T-helper 2 cell treated with Interferon-gamma antibody and Interleukin-4, amounts not matched to agents 5 μg/mL and 100 μg/mL, for 36 hours (primary cell): ENCODE measurements around the gene ADA.
"Not testable (repeated sequence)": the region's sequence is repeated elsewhere in the genome, so short reads cannot be mapped to it uniquely, and the experiment has no call there.

Experiments used
- DNase-seq: peaks from one replicate; pipeline ENCODE4 v3.0.0; 2021; ENCODE audit warnings: low spot score
- H3K27ac Mint-ChIP-seq: one replicate; pipeline ENCODE4 v1.8.0; 2021; ENCODE audit warnings: mild to moderate bottlenecking, mixed read lengths
- H3K27me3 Mint-ChIP-seq: one replicate; pipeline ENCODE4 v1.8.0; 2021; ENCODE audit warnings: low read depth, mixed read lengths
- H3K36me3 Mint-ChIP-seq: one replicate; pipeline ENCODE4 v1.8.0; 2021; ENCODE audit warnings: low read depth, mixed read lengths
- H3K4me1 Mint-ChIP-seq: one replicate; pipeline ENCODE4 v1.8.0; 2021; ENCODE audit warnings: low read depth, mixed read lengths
- H3K4me3 Mint-ChIP-seq: one replicate; pipeline ENCODE4 v1.8.0; 2022; ENCODE audit warnings: mild to moderate bottlenecking, moderate library complexity, mixed read lengths
- H3K9me3 Mint-ChIP-seq: one replicate; pipeline ENCODE4 v1.8.0; 2021; ENCODE audit warnings: mixed read lengths

ADA gene

DNA sequence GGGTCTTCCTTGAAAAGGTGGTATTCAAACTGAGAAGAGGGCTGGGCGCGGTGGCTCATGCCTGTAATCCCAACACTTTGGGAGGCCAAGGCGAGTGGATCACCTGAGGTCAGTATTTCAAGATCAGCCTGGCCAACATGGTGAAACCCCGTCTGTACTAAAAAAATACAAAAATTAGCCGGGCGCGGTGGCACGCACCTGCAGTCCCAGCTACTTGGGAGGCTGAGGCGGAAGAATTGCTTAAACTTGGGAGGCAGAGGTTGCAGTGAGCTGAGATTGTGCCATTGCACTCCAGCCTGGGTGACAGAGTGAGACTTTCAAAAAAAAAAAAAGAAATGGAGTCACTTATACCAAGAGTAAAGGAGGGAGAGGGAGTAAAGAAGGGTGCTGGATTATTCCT is 63.2 kb downstream of the ADA start:
- not testable (repeated sequence) for H3K4me3 Mint-ChIP-seq, H3K4me1 Mint-ChIP-seq

DNA sequence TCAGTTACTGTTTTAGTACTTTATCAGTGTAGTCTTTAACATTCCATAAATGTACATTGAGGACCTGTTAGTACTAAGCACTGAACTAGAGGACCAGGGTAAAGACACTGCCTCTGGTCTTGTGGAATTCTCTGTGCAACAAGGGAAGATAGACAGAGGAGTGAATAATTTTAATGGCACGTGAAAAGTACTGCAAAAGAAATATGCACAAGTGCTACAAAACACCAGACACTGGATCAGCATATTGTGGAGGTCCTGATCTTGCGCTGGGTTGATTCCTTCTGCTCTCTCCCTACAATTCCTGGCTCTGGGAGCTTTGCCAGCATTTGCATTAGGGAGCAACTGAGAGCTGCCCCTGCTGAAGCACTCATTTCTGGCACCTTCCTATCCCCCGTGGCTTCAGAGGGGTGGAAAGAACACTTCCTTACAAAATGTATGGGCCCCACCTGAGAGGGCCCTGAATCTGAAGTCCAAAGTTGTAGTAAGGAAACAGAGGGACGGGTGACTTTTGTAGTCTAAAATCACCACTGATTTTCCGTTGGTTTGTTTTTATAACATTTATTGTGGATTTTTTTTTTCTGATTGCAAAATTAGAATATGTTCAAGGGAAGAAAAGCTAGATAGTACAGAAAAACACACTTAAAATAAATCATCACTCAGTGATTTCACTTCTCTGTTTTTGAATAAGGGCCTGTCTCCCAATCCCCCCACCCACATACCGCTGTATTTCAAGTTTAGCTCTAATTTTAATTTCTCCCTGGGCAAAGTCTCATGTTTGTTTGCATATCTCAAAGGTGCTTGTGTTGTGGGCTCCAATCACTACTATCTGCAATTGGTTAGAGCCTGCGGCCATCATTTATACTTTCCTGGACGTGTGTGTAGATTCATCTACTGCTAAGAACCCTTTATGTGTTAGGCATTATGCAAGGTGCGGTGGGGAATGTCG is 64.2 kb downstream of the ADA start:
- Mint-ChIP-seq H3K27ac (no peak overlapping the region), H3K27me3 (no peaks in the 10 kb centered on the region), H3K36me3 (no peaks in the 10 kb centered on the region), H3K4me1 (peaks cover 9% of the 10 kb centered on the region), H3K9me3 (no peaks in the 10 kb centered on the region), H3K4me3 (no peak overlapping the region)
- no peak for DNase-seq

More for the DNA sequence above, 63.2 kb downstream of the ADA start:
- not testable (repeated sequence) for H3K9me3 Mint-ChIP-seq, DNase-seq, H3K36me3 Mint-ChIP-seq, H3K27me3 Mint-ChIP-seq, H3K27ac Mint-ChIP-seq

GRCh38 chr20:44586289-44586911 is 65.1 kb downstream of the ADA start:
- H3K27me3 Mint-ChIP-seq, result no peaks in the 10 kb centered on the region
- peaks cover 12% of the 10 kb centered on the region for H3K4me1 Mint-ChIP-seq
- no peak overlapping the region for H3K4me3 Mint-ChIP-seq
- H3K36me3 Mint-ChIP-seq, result no peaks in the 10 kb centered on the region
- no peak overlapping the region for H3K27ac Mint-ChIP-seq
- DNase-seq, result no peak
- H3K9me3 Mint-ChIP-seq, result no peaks in the 10 kb centered on the region

DNA sequence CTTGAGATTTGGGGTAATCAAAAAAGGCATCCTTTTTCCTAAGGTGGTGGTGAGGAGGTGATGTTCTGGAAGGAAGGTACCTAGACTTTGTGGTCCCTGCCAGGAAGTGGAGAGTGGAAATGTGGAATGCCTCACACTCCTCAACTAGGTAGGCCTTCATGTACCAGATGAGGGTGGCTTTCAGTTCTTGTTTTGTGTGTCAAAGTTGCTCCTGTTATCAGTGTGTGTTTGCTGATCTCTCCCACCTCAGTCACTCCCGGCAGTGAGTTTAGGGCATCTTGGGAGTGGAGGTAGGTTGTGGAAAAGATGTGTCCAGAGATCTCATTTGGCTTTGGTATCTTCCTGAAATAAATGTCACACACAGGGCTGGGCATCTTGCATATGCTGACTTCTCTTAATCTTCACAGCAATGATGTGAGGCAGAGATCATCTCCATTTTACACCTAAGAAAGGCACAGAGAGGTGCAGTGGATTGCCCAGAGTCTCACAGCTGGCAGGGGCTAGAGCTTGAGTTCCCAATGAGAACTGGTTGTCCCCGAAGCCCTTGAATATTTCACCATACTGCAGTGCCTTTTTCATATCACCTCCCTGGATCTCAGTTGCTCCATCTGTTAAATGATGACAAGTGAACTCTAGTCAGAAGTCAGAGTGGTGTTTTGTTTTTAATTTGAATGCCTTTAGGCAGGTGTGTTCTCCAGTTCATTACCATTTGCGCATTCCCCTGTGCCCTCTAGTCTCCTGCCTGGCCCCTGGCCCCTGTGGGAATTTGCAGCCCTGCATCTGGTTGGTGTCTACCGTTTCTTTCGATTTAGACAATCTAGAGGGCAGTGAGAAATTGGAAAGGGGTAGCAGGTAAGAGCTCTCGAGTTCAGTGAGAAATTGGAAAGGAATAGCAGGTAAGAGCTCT is 66.2 kb downstream of the ADA start:
- Mint-ChIP-seq H3K27me3 (no peaks in the 10 kb centered on the region), H3K9me3 (no peaks in the 10 kb centered on the region), H3K4me3 (no peak overlapping the region), H3K36me3 (no peaks in the 10 kb centered on the region), H3K27ac (no peak overlapping the region), H3K4me1 (peaks cover 16% of the 10 kb centered on the region)
- no peak for DNase-seq

- no peak for DNase-seq
- Mint-ChIP-seq H3K27ac (no peak overlapping the region), H3K27me3 (no peaks in the 10 kb centered on the region), H3K4me1 (peaks cover 20% of the 10 kb centered on the region), H3K36me3 (no peaks in the 10 kb centered on the region), H3K9me3 (no peaks in the 10 kb centered on the region), H3K4me3 (no peak overlapping the region)
These were observed 67.3 kb downstream of the ADA start for GRCh38 chr20:44584162-44584561.

GRCh38 chr20:44583157-44583556 is 68.3 kb downstream of the ADA start:
- Mint-ChIP-seq H3K9me3 (peaks cover 4% of the 10 kb centered on the region), H3K36me3 (no peaks in the 10 kb centered on the region), H3K4me3 (no peak overlapping the region), H3K27me3 (no peaks in the 10 kb centered on the region), H3K27ac (no peak overlapping the region), H3K4me1 (peaks cover 21% of the 10 kb centered on the region)
- DNase-seq, result no peak

GRCh38 chr20:44582311-44583025 is 69.0 kb downstream of the ADA start, which contains the start of gene PKIG:
Gene PKIG, plus strand, starts transcription at chr20:44582579. Its CDS starts 31,978 bp downstream, at chr20:44614557.
- Mint-ChIP-seq H3K9me3 (peaks cover 4% of the 10 kb centered on the region), H3K27me3 (no peaks in the 10 kb centered on the region), H3K27ac (no peak within 1 kb of the TSS), H3K36me3 (no peaks in the 10 kb centered on the region), H3K4me1 (peaks cover 21% of the 10 kb centered on the region), H3K4me3 (no peak within 1 kb of the TSS)
- DNase-seq, result no peak

DNA sequence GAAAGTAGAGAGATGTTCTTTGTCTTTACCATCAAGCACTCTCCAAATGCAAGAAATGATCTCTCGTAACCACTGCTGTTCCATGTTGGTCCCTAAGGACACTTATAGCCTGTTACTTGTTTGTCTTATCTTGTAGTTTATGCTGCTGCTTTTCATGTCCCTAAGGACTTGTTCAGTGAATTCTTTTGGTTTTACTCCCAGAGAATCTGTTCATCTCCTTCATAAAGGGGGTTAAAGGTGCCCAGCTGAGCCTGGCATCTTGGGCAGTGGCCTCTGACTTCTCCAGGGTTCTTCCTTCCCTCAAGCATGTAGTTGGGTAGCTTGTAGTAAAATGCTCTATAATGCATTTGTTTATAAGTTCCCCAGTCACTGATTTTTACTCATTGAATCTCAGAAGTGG is 70.0 kb downstream of the ADA start:
- Mint-ChIP-seq H3K9me3 (peaks cover 4% of the 10 kb centered on the region), H3K4me1 (peaks cover 27% of the 10 kb centered on the region), H3K27ac (no peak overlapping the region), H3K4me3 (no peak overlapping the region), H3K27me3 (no peaks in the 10 kb centered on the region), H3K36me3 (no peaks in the 10 kb centered on the region)
- no peak for DNase-seq

DNA sequence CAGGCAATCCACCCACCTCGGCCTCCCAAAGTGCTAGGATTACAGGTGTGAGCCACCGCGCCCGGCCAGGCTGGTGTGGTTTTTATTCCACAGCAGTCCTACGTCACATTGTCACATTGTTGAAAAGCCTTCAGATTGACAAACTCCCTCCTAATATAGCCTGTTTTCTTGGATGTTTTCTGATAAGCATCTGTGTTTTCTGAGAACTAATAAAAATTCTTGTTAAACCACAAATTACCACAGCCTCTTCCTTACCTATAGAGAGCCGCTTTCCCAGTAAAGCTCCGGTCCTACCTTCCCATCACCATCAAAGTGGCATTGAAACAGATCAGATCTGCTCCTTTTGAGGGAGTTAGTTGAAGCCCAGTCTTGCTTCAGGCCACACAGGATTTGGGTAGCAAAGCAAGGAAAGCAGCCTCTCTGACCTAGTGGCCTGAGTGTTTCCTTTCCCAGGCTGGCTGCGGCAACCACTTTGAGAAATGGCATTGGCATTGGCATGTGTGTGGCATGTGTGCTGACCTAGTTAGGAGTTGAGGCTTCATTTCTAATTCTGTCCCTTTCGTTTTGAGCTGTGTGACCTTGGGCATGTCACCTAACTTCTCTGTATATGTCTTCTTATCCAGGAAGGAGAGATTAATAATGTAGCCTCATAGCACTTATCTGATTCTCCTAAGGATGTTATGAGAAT is 70.8 kb downstream of the ADA start:
- no peak overlapping the region for H3K27ac Mint-ChIP-seq
- DNase-seq, result no peak
- no peaks in the 10 kb centered on the region for H3K27me3 Mint-ChIP-seq
- no peak overlapping the region for H3K4me3 Mint-ChIP-seq
- no peaks in the 10 kb centered on the region for H3K36me3 Mint-ChIP-seq
- H3K4me1 Mint-ChIP-seq, result peaks cover 28% of the 10 kb centered on the region
- H3K9me3 Mint-ChIP-seq, result peaks cover 4% of the 10 kb centered on the region

GRCh38 chr20:44579313-44580081 is 72.0 kb downstream of the ADA start:
- Mint-ChIP-seq H3K4me3 (no peak overlapping the region), H3K27me3 (no peaks in the 10 kb centered on the region), H3K27ac (no peak overlapping the region), H3K9me3 (peaks cover 4% of the 10 kb centered on the region), H3K36me3 (no peaks in the 10 kb centered on the region), H3K4me1 (peaks cover 23% of the 10 kb centered on the region)
- DNase-seq, result no peak

DNA sequence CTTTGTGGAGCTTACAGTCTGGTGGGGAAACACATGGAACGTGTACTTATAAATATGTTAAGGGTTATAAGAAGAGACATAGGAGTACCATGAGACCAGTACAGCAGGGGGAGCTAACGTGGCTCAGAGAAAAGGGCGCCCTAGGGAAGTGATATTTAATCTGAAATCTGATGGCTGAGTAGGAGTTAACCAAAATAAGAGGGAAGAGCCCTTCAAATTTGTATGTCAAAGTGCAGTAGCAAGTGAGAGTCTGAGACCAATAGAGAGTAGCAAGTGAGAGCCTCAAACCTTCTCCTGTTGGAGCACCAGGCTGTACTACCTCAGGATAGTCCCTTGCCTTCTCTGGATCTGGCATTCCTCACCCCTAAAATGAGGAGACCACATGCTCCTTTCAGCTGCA is 75.2 kb downstream of the ADA start:
- no peak overlapping the region for H3K4me3 Mint-ChIP-seq
- H3K27ac Mint-ChIP-seq, result peak overlapping the region; percentile 16
- H3K4me1 Mint-ChIP-seq, result peaks cover 36% of the 10 kb centered on the region
- no peak for DNase-seq
- peaks cover 4% of the 10 kb centered on the region for H3K9me3 Mint-ChIP-seq
- no peaks in the 10 kb centered on the region for H3K36me3 Mint-ChIP-seq
- no peaks in the 10 kb centered on the region for H3K27me3 Mint-ChIP-seq

- Mint-ChIP-seq H3K27ac (no peak overlapping the region), H3K4me1 (peaks cover 35% of the 10 kb centered on the region), H3K36me3 (no peaks in the 10 kb centered on the region), H3K4me3 (no peak overlapping the region), H3K27me3 (no peaks in the 10 kb centered on the region), H3K9me3 (peaks cover 4% of the 10 kb centered on the region)
- DNase-seq, result no peak
These were observed 77.1 kb downstream of the ADA start for GRCh38 chr20:44574372-44574771.
